RWPE1 (cell line): ENCODE results near the gene FMO2.

ENCODE experiments used
- CTCF ChIA-PET: fragments of 350-600 bp; sonication (Branson Sonifier 250); formaldehyde crosslinking; extraction: SDS; loops from one replicate; lab custom pipeline; 2021; lab: Yijun Ruan, JAX
- POLR2A ChIA-PET: fragments of 400-600 bp; formaldehyde crosslinking; extraction: SDS; loops from one replicate; lab custom pipeline; 2020; ENCODE audit warnings: antibody characterized with exemption; ENCODE audit not compliant: low non-redundant PET; lab: Yijun Ruan, JAX
- DNase-seq: peaks from one replicate; pipeline ENCODE4 v3.0.0; 2012; ENCODE audit warnings: low spot score
- H3K27ac ChIP-seq: fragments of 450-650 bp; 2 replicates; pipeline ENCODE4 v1.5.1; 2017
- CTCF ChIP-seq: fragments of 450-650 bp; conservative IDR thresholded peaks from 2 replicates; pipeline ENCODE4 v1.5.1; 2017; ENCODE audit warnings: low read depth, mild to moderate bottlenecking

Gene FMO2

GRCh38 chr1:171166361-171166760 lies 18.7 kb upstream of the FMO2 start:
- CTCF ChIA-PET, result interaction anchor here (0.5 kb wide), 1 partner anchor 276 kb away, joined by 3 read pairs; no protein-coding TSS in a partner anchor

GRCh38 chr1:171167785-171168184 lies 17.3 kb upstream of the FMO2 start:
- DNase-seq, result no peak
- ChIA-PET CTCF (no interaction called here), POLR2A (no interaction called here)
- H3K27ac ChIP-seq, result no peak overlapping the region
- TF ChIP-seq CTCF, result no peak

More at GRCh38 chr1:171166361-171166760, 18.7 kb upstream of the FMO2 start:
- POLR2A ChIA-PET, result interaction anchor here (0.6 kb wide), 1 partner anchor 1255 kb away, joined by 3 read pairs; no protein-coding TSS in a partner anchor
- TF ChIP-seq CTCF, result no peak
- no peak overlapping the region for H3K27ac ChIP-seq
- DNase-seq, result peak; percentile 67

- no peak for TF ChIP-seq CTCF
- H3K27ac ChIP-seq, result no peak overlapping the region
- POLR2A ChIA-PET, result no interaction called here
- no peak for DNase-seq
- CTCF ChIA-PET, result no interaction called here
Observed at GRCh38 chr1:171172471-171172870, 12.6 kb upstream of the FMO2 start.

GRCh38 chr1:171173069-171173468 lies 12.0 kb upstream of the FMO2 start:
- no peak for DNase-seq
- ChIA-PET POLR2A (no interaction called here), CTCF (interaction anchor here (0.6 kb wide), 1 partner anchor 197 kb away, joined by 3 read pairs; no protein-coding TSS in a partner anchor)
- no peak overlapping the region for H3K27ac ChIP-seq
- TF ChIP-seq CTCF, result no peak

- DNase-seq, result no peak
- no peak overlapping the region for H3K27ac ChIP-seq
- ChIA-PET CTCF (interaction anchor here (0.5 to 0.7 kb wide), 2 partner anchors 66 to 239 kb away, joined by 3 to 4 read pairs; partner anchors contain the start of gene MROH9), POLR2A (no interaction called here)
- no peak for TF ChIP-seq CTCF
Observed at GRCh38 chr1:171174560-171175294, 10.4 kb upstream of the FMO2 start.

GRCh38 chr1:171177261-171177660 lies 7.8 kb upstream of the FMO2 start:
- POLR2A ChIA-PET, result no interaction called here
- TF ChIP-seq CTCF, result no peak
- no peak overlapping the region for H3K27ac ChIP-seq
- CTCF ChIA-PET, result no interaction called here
- DNase-seq, result no peak
